GM18505 (cell line): ENCODE results near the gene ARHGAP10.

Source experiments
- ATAC-seq: cut with Tn5 transposase; IDR thresholded peaks from one replicate; pipeline ENCODE4 v1.9.1; 2021; ENCODE audit not compliant: unreplicated experiment
- POLR2A ChIP-seq: IDR thresholded peaks from 4 replicates; pipeline ENCODE4 v1.6.1; 2011; ENCODE audit warnings: borderline replicate concordance; ENCODE audit not compliant: insufficient read depth, insufficient read length; ENCODE audit errors: extremely low read depth

Gene ARHGAP10

GRCh38 chr4:147924604-147925412 is 192.9 kb downstream of the ARHGAP10 start:
- ATAC-seq, result no peak
- TF ChIP-seq POLR2A, result no peak

DNA sequence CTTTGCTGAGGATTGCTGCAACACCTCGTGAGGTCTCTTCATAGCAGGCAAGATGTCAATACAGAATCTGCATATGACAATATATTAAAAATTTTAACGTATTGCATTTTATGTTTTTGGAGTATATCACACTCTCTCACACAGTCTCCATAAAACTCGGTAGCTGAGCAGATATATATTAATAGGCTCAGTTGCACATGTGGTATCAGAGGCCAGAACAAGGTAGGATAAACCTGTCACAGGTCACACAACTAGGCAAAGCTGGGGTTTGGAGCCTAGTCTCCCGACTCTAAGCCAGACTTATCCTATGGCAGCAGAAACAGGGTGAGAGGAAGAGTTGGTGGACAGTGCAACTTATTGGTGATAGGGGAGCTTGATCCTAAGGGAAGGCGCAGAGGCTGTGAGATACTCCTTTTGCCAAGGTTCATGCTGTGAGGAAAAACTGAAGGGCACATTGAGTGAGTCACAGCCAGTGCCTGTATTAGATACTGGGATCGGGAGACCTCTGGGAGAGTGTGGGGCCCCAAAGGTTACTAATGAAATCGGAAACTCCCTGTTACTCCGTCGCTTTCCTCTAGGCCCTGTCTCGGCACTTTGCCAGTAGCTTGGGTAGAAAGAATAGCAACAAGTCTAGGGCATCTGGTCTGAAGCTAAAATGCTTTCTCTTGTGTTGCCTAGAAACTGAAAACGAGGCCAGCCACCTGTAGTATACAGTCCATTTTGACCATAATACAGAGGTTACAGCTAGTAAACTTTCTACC is 195.7 kb downstream of the ARHGAP10 start:
- no peak for ATAC-seq
- TF ChIP-seq POLR2A, result no peak

- no peak for ATAC-seq
- no peak for TF ChIP-seq POLR2A
Observed at GRCh38 chr4:147928400-147928799, 196.5 kb downstream of the ARHGAP10 start.

- no peak for ATAC-seq
- no peak for TF ChIP-seq POLR2A
Observed at GRCh38 chr4:147929746-147930145, 197.9 kb downstream of the ARHGAP10 start.

DNA sequence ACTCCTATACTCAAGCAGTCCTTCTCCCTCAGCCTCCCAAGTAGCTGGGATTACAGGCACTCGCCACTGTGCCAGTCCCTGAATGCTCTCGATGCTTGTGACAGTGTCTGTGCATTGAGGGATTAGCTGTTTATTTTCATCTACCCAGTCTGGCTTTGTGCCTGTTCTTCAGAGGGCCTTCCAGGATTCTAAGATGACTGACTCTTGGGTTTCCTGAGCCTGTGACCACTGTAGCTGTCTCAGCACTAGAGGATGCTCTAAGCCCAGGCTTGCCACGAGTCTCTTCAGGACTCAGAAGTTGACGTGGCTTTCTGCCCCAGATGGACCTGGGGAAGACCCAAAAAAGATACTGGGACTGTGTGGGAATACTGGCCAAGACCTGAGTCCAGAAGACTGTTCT is 201.4 kb downstream of the ARHGAP10 start:
- no peak for TF ChIP-seq POLR2A

DNA sequence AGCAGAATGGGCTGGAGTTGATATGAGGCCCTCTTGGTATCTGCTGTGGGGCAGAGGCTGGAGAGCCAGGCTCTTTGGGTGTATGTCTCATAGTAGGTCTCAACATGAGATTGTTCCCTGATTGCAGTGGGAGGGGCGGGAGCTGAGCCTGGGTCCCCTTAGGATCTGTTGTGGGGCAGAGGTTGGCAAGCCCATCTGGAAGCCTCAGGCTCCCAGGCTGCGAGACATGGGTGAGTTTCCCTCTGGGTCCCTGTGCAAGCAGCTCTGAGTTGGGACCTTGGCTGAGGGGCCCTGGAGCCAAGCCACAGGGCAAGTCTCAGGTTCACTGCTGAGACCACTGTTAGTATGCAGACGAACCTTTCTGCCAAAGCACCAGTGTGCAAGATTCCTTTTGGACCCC is 201.9 kb downstream of the ARHGAP10 start:
- ATAC-seq, result no peak
- no peak for TF ChIP-seq POLR2A

More for the DNA sequence above, 201.4 kb downstream of the ARHGAP10 start:
- ATAC-seq, result no peak

GRCh38 chr4:147938496-147938895 is 206.6 kb downstream of the ARHGAP10 start:
- no peak for TF ChIP-seq POLR2A
- ATAC-seq, result no peak

- ATAC-seq, result no peak
Observed at GRCh38 chr4:147940171-147940570, 208.3 kb downstream of the ARHGAP10 start.

DNA sequence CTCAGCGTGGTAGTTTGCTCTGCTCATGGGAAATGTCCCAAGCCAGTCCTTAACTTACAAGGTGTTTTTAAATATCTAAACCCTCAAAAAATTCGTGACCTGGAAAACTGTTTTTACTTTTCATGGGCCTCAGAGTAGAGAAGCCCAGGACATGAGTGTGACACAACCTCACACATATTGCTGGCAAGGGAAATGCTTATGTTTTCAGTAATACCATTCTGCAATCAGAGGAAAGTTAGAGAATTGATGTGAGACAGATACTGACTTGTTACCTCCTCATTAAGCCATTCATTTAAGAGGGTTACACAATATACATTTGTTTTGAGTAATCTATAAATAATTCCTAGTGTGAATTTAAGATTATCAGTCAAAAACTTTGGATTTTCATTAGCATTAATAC is 209.5 kb downstream of the ARHGAP10 start:
- no peak for TF ChIP-seq POLR2A
- no peak for ATAC-seq

More at GRCh38 chr4:147940171-147940570, 208.3 kb downstream of the ARHGAP10 start:
- TF ChIP-seq POLR2A, result no peak

- no peak for TF ChIP-seq POLR2A
- ATAC-seq, result peak; percentile 33
Observed at GRCh38 chr4:147942729-147943128, 210.8 kb downstream of the ARHGAP10 start.

DNA sequence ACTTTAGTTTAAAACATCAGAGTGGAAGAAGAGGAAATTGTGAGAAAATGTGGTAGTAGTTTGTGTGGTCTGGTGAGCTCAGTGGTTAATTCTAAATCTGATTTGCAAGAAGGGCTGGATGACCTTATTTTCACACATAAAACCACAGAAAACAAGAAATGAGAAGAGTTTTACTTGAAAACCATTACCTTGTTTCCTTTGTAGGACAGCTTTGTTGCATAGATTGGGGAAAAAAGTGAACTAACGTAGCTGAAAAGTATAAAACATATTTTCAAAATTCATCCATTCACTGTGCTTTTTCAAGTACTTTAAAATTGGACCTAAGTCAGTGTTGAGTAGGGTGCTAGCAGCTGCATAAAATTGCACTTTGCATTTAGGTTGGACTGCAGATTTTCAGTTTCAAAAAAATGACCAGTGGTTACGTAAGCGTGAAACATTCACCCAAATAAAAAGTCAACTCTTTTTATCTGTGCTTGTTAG is 211.3 kb downstream of the ARHGAP10 start:
- no peak for TF ChIP-seq POLR2A
- peak; percentile 95 for ATAC-seq

DNA sequence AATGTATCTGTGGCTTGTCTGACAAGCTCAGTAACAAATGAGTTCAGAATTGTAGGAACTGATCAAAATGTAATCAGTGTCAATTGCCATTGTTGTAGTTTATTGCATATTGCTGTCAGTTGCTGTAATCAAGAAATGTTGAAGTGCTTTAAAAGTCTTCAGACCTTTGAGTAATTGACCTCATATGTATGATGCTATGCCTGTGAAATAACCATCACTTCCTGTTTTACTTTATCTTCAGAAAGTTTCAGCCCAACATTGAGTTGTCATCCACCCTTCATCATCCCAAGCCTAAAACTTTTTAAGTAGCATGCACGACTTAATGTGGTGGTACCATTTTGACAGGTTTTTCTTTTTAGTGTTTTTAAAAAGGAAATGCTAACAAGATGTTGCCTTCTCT is 212.4 kb downstream of the ARHGAP10 start:
- no peak for ATAC-seq

GRCh38 chr4:147944670-147945260 is 212.9 kb downstream of the ARHGAP10 start:
- TF ChIP-seq POLR2A, result no peak
- ATAC-seq, result no peak

More for the DNA sequence above, 212.4 kb downstream of the ARHGAP10 start:
- no peak for TF ChIP-seq POLR2A

- ATAC-seq, result no peak
- TF ChIP-seq POLR2A, result no peak
Observed at GRCh38 chr4:147948336-147948735, 216.4 kb downstream of the ARHGAP10 start.

GRCh38 chr4:147950261-147950660 is 218.4 kb downstream of the ARHGAP10 start:
- no peak for ATAC-seq
- TF ChIP-seq POLR2A, result no peak
